GM19193 (cell line): ENCODE data around the gene ASTN2.

Experiments
- POLR2A ChIP-seq: IDR thresholded peaks from 4 replicates; pipeline ENCODE4 v1.6.1; 2011; ENCODE audit not compliant: insufficient read depth, insufficient read length; ENCODE audit errors: extremely low read depth

ASTN2 gene

GRCh38 chr9:116632990-116633838 is 781.6 kb downstream of the ASTN2 start:
- no peak for TF ChIP-seq POLR2A

GRCh38 chr9:116629634-116630033 is 785.2 kb downstream of the ASTN2 start:
- no peak for TF ChIP-seq POLR2A

GRCh38 chr9:116628716-116629115 is 786.1 kb downstream of the ASTN2 start:
- no peak for TF ChIP-seq POLR2A

- TF ChIP-seq POLR2A: no peak
These were observed 787.4 kb downstream of the ASTN2 start for GRCh38 chr9:116627433-116627832.

GRCh38 chr9:116626762-116627161 is 788.1 kb downstream of the ASTN2 start:
- TF ChIP-seq POLR2A: no peak

- TF ChIP-seq POLR2A: no peak
These were observed 791.1 kb downstream of the ASTN2 start for GRCh38 chr9:116623715-116624114.

GRCh38 chr9:116617389-116617788 is 797.5 kb downstream of the ASTN2 start:
- TF ChIP-seq POLR2A: no peak

- no peak for TF ChIP-seq POLR2A
These were observed 798.4 kb downstream of the ASTN2 start for GRCh38 chr9:116616304-116616914.

- TF ChIP-seq POLR2A: no peak
These were observed 806.8 kb downstream of the ASTN2 start for GRCh38 chr9:116608064-116608463.

GRCh38 chr9:116605904-116606341 is 808.9 kb downstream of the ASTN2 start:
- TF ChIP-seq POLR2A: no peak

- no peak for TF ChIP-seq POLR2A
These were observed 809.8 kb downstream of the ASTN2 start for GRCh38 chr9:116605060-116605459.

- TF ChIP-seq POLR2A: no peak
These were observed 810.6 kb downstream of the ASTN2 start for GRCh38 chr9:116604251-116604650.

GRCh38 chr9:116599342-116599884 is 815.4 kb downstream of the ASTN2 start:
- TF ChIP-seq POLR2A: no peak

- no peak for TF ChIP-seq POLR2A
These were observed 818.2 kb downstream of the ASTN2 start for GRCh38 chr9:116596646-116597045.

GRCh38 chr9:116594547-116594946 is 820.3 kb downstream of the ASTN2 start:
- TF ChIP-seq POLR2A: no peak

GRCh38 chr9:116592970-116593369 is 821.9 kb downstream of the ASTN2 start:
- TF ChIP-seq POLR2A: no peak

- no peak for TF ChIP-seq POLR2A
These were observed 825.2 kb downstream of the ASTN2 start for GRCh38 chr9:116589392-116590354.
